ENCODE data around the gene PRDX5. TPM values are rescaled to one million over a fixed set of nuclear protein-coding genes. Genes with fewer than 3 reads are reported as not detected.
A peak's percentile ranks its signal among the peaks of the same experiment; 100 is the strongest.

Gene PRDX5
- total RNA-seq, 3 donors from 2014 or later, result 159 to 512 (median 353) TPM

DNA sequence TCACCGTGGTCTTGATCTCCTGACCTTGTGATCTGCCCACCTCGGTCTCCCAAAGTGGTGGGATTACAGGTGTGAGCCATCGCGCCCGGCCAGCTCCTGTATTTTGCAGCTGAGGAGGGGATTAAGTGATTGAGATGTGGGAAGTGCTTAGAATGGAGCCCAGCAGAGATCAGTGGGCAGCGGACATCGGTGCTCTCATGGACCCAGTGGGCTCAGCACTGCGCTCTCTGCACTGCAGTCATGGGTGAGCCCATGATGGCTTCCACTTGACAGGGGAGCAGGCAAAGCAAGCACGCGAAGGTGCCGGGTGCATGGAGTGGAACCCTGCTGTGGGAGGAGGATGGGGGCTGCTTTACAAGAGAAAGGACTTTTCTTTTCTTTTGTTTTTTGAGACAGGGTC lies 13.0 kb downstream of the PRDX5 start:
- TF ChIP-seq, protein P1, sequence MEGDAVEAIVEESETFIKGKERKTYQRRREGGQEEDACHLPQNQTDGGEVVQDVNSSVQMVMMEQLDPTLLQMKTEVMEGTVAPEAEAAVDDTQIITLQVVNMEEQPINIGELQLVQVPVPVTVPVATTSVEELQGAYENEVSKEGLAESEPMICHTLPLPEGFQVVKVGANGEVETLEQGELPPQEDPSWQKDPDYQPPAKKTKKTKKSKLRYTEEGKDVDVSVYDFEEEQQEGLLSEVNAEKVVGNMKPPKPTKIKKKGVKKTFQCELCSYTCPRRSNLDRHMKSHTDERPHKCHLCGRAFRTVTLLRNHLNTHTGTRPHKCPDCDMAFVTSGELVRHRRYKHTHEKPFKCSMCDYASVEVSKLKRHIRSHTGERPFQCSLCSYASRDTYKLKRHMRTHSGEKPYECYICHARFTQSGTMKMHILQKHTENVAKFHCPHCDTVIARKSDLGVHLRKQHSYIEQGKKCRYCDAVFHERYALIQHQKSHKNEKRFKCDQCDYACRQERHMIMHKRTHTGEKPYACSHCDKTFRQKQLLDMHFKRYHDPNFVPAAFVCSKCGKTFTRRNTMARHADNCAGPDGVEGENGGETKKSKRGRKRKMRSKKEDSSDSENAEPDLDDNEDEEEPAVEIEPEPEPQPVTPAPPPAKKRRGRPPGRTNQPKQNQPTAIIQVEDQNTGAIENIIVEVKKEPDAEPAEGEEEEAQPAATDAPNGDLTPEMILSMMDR (IDR thresholded peaks at IDR 0.05), result no peak
- Histone ChIP-seq H3K4me1 (ENCODE audit: low read depth) (peaks cover 30% of the 10 kb centered on the region), H3K36me3 (ENCODE audit: low read depth) (no peaks in the 10 kb centered on the region), H3K4me3 (no peak overlapping the region), H3K9me3 (no peaks in the 10 kb centered on the region)
- intact Hi-C loops (cut with DNase I, micrococcal nuclease), result no loop called here
- DNase-seq, result peak in 1 of 3 donors; percentile 35
- no peak for ATAC-seq

DNA sequence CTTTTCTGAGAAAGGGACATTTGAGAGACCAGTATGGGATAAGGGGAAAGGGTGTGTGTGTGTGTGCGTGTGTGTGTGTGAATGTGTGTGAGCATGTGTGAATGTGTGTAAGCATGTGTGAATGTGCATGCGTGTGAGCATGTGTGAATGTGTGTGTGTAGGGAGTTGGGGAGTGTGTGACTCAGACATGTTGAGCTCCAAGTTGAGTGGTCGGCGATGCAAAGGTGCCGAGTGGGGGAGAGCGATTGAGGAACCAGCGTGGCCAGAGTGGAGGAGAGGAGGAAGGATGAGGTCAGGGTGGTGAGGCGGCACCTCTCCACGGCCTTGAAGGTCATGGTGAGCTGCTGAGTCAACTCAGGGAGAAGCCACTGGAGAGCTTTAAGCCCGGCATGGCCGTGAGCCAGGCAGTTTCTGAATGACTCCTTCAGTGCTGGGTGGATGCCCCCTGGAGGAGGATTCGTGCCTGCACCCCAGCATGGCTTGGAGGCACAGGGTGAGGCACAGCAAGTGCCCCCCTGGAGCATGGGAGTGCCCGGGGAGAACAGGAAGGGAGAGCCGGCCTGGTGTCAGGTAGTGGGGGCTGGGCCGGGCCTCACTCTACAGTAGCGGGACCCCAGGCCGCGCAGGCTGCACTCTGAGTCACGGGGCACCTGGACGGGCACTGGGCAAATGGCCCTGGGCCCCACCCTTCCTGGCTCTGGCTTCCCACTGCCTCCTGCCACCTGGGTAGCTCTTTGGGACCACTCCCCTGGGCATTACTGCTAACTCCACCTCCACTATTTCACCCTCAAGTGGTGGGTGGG lies 13.8 kb downstream of the PRDX5 start:
- peak; percentile 70 for ATAC-seq
- H3K9me3 ChIP-seq, result no peaks in the 10 kb centered on the region
- peaks cover 30% of the 10 kb centered on the region for H3K4me1 ChIP-seq (ENCODE audit: low read depth)
- TF ChIP-seq, protein P1 (IDR thresholded peaks at IDR 0.05), result peak; percentile 57
- DNase-seq, result peak; percentile 91 to 96 (median 93)
- H3K4me3 ChIP-seq, result no peak overlapping the region
- no peaks in the 10 kb centered on the region for H3K36me3 ChIP-seq (ENCODE audit: low read depth)
- intact Hi-C loops (cut with DNase I, micrococcal nuclease), result no loop called here

DNA sequence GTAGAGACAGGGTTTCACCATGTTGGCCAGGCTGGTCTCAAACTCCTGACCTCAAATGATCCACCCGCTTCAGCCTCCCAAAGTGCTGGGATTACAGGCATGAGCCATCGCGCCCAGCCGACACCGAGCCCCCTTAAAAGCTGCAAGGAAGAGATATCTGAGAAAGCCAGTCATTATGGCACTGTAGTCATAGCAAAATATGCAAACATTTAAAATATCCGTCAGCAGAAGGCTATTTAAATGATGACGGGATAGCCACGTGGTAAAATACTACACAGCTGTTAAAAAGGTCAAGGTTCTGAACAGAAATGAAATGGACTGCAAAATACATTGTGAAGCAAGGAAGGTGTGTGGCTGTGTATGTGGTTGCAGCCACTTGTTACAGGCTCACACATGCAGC lies 15.6 kb downstream of the PRDX5 start:
- no peaks in the 10 kb centered on the region for H3K36me3 ChIP-seq (ENCODE audit: low read depth)
- H3K9me3 ChIP-seq, result no peaks in the 10 kb centered on the region
- H3K4me3 ChIP-seq, result no peak overlapping the region
- intact Hi-C loops (cut with DNase I, micrococcal nuclease), result no loop called here
- DNase-seq, result no peak
- no peak for ATAC-seq
- TF ChIP-seq, protein P1 (IDR thresholded peaks at IDR 0.05), result no peak
- H3K4me1 ChIP-seq (ENCODE audit: low read depth), result peaks cover 29% of the 10 kb centered on the region

DNA sequence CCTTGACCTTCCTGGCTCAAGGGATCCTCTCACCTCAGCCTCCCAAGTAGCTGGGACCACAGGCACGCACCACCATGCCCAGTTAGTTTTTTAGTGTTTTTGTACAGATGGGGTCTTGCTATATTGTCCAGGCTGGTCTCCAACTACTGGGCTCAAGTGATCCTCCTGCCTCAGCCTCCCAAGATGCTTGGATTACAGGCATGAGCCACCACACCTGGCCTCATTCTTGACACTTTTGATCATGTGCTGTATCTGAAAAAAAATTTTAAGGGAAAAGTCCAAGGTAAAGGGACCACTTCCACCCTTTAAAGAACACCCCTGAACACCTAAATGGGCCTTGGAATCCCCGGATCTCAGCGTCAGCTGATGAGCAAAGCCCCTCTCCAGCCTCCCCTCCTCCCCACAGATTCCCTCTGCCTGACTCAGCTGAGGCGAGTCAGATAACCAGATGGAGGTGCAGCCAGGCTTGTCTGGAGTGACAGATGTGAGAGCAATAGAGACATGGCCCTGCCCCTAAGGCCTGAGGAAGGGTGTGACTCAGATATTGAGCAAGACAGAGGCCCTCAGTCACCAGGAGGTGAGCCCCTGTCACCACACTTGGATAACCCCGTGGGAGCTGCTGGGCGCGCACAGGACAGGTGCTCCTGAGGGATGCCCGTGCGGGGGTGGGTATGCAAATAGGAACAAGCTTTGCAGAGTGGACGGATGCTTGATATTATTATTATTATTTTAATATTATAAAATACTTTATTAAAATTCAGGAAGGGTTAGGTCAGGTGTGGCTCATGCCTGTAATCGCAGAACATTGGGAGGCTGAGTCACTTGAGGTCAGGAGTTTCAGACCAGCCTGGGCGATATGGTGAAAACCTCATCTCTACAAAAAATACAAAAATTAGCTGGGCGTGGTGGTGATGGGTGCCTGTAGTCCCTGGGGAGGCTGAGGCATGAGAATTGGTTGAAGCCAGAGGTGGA lies 17.1 kb downstream of the PRDX5 start:
- intact Hi-C loops (cut with DNase I, micrococcal nuclease), result no loop called here
- H3K4me3 ChIP-seq, result no peak overlapping the region
- H3K36me3 ChIP-seq (ENCODE audit: low read depth), result no peaks in the 10 kb centered on the region
- H3K9me3 ChIP-seq, result no peaks in the 10 kb centered on the region
- peak; percentile 61 to 86 (median 70) for DNase-seq
- H3K4me1 ChIP-seq (ENCODE audit: low read depth), result peaks cover 17% of the 10 kb centered on the region
- ATAC-seq, result peak; percentile 81
- TF ChIP-seq, protein P1 (IDR thresholded peaks at IDR 0.05), result no peak

DNA sequence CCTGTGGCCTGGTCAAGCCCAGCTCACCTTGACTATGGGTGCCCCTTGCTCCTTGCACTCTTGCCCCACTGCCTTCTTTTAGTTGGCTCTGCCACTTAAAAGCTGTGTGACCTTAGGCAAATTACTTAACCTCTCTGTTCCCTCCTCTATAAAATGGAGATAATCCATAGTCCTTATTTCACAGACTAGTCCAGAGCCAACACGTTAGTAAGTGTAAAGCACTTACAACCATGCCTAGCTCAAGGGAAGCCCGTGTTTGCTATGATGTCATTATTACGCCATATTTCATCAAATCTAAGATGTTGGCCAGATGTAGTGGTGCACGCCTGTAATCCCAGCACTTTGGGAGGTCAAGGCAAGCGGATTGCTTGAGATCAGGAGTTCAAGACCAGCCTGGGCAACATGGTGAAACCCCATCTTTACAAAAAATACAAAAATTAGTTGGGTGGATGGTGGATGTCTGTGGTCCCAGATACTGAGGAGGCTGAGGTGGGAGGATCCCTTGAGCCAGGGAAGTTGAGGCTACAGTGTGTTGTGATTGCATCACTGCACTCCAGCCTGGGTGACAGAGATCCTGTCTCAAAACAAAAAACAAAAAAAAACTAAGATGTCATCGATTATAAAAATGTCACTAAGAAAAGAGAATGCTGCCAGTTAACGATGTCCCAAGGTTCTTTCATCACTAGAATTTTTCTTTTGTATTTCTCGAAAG lies 19.8 kb downstream of the PRDX5 start:
- DNase-seq, result no peak
- Histone ChIP-seq H3K36me3 (ENCODE audit: low read depth) (no peaks in the 10 kb centered on the region), H3K4me3 (no peak overlapping the region), H3K4me1 (ENCODE audit: low read depth) (peaks cover 7% of the 10 kb centered on the region), H3K9me3 (no peaks in the 10 kb centered on the region)
- ATAC-seq, result no peak
- TF ChIP-seq, protein P1 (IDR thresholded peaks at IDR 0.05), result no peak
- intact Hi-C loops (cut with DNase I, micrococcal nuclease), result no loop called here
